NCI-H1436 treated with DMSO at 0.1 percent for 48 hours (cell line): ENCODE results near the gene S100P.

Experiments used
- DNase-seq: peaks from one replicate; lab custom pipeline; 2025; lab: John Stamatoyannopoulos, UW

Gene S100P

GRCh38 chr4:6697131-6697530, 3.5 kb downstream of the S100P start:
- DNase-seq: no peak

GRCh38 chr4:6699388-6699787, 5.7 kb downstream of the S100P start:
- DNase-seq: no peak

GRCh38 chr4:6699903-6700302, 6.2 kb downstream of the S100P start:
- DNase-seq: no peak

- DNase-seq: no peak
Observed at GRCh38 chr4:6701371-6701770, 7.7 kb downstream of the S100P start.

GRCh38 chr4:6702761-6703160, 9.1 kb downstream of the S100P start:
- DNase-seq: no peak

- no peak for DNase-seq
Observed at GRCh38 chr4:6703786-6704185, 10.1 kb downstream of the S100P start.

GRCh38 chr4:6705646-6706045, 12.0 kb downstream of the S100P start:
- no peak for DNase-seq

GRCh38 chr4:6706173-6706572, 12.5 kb downstream of the S100P start:
- no peak for DNase-seq

- DNase-seq: peak; percentile 60
Observed at GRCh38 chr4:6709230-6710114, 15.8 kb downstream of the S100P start, which contains the start of gene MRFAP1L1. MRFAP1L1 (minus strand) TSS chr4:6709865; CDS start chr4:6709629, 236 bp downstream.

- DNase-seq: no peak
Observed at GRCh38 chr4:6710282-6710681, 16.6 kb downstream of the S100P start.

GRCh38 chr4:6710996-6711395, 17.3 kb downstream of the S100P start:
- no peak for DNase-seq

GRCh38 chr4:6714954-6715353, 21.3 kb downstream of the S100P start:
- DNase-seq: no peak

GRCh38 chr4:6715704-6716017, 22.0 kb downstream of the S100P start:
- DNase-seq: no peak

- DNase-seq: no peak
Observed at GRCh38 chr4:6716018-6716911, 22.6 kb downstream of the S100P start, which contains the start of gene BLOC1S4. BLOC1S4 (plus strand) TSS chr4:6716174; CDS start chr4:6716210, 36 bp downstream.

GRCh38 chr4:6716958-6717655, 23.4 kb downstream of the S100P start:
- DNase-seq: no peak

- no peak for DNase-seq
Observed at GRCh38 chr4:6718932-6719610, 25.4 kb downstream of the S100P start.

- no peak for DNase-seq
Observed at GRCh38 chr4:6719611-6720179, 26.0 kb downstream of the S100P start.

- no peak for DNase-seq
Observed at GRCh38 chr4:6720202-6720699, 26.6 kb downstream of the S100P start.

- DNase-seq: no peak
Observed at GRCh38 chr4:6721121-6721520, 27.4 kb downstream of the S100P start.

GRCh38 chr4:6722891-6723290, 29.2 kb downstream of the S100P start:
- DNase-seq: no peak

- DNase-seq: no peak
Observed at GRCh38 chr4:6723851-6724250, 30.2 kb downstream of the S100P start.
